Measurements from ENCODE around the gene MATCAP1.

DNA sequence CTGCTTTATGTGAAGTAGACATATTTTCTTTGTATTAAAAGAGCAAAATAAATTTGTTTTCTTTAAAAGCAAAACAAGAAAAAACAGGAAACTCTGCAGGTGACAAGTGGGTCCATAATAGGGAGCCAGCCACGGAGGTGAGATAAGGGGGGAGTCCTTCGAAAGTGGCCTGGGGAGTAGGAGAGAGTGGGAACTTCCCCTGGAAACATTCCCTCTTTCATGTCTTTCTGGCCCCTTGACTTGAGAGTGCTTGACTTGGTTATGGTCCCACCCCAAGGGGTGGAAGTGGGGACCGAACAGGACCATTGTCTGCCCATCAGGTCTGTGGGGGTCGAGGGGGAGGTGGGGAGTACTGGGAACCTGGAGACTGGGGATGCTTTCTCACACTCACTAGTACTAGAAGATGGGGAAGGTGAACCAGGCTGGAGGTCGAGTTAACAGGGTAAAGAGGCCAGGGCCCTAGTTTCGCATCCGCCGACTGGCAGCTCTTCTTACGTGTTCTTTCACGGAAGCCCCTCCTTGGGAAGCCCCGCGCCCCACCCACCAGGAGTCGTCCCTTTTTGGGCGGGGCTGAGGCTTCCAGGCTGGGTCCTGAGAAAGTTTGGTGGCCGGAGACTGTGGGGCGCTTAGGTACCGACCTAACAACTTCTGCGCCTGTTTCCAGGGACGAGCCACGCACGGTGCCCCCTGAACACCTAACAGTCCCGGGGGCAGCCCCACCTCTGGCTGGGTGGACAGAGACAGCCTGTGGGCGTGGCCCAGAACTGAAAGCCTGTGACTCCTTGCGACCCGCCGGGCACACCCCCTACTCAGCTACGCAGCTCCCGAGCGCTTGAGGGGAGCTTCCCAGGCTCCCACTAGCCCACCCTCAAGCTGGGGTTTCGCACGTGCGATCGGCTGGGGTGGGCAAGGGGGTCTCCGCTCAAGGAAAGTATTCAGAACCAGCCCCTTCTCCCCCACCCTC is 24.8 kb downstream of the MATCAP1 start:
- TF ChIP-seq TAF1 (IDR thresholded peaks at IDR 0.05; ENCODE audit: low read depth, low read length) (no peak), POLR2A (IDR thresholded peaks at IDR 0.05; ENCODE audit: low read depth, low read length) (no peak), SPI1 (IDR thresholded peaks at IDR 0.05; ENCODE audit: low read depth, low read length) (no peak), POLR2AphosphoS5 (IDR thresholded peaks at IDR 0.05; ENCODE audit: low read depth, low read length) (no peak), POU2F2 (IDR thresholded peaks at IDR 0.05; ENCODE audit: low read depth, low read length) (no peak), PAX5 (IDR thresholded peaks at IDR 0.05; ENCODE audit: insufficient read depth, low read length, severe bottlenecking) (no peak)
